Memory B cell (primary cell): ENCODE results near the gene SLC16A2.

Experiments used
- ATAC-seq: fragments of 150-1000 bp; cut with Tn5 transposase; 2 replicates; pipeline ENCODE4 v1.10.0; 2021; ENCODE audit warnings: low read depth, mild to moderate bottlenecking, moderate library complexity
- DNase-seq, 2 donors: peaks; one replicate each; pipeline ENCODE4 v3.0.0; 2022; ENCODE audit warnings: low spot score in 2 of 2
- H3K27ac Mint-ChIP-seq: one replicate; pipeline ENCODE4 v1.8.0; 2022; ENCODE audit warnings: mild to moderate bottlenecking, moderate library complexity, mixed read lengths
- H3K27me3 Mint-ChIP-seq: one replicate; pipeline ENCODE4 v1.8.0; 2022; ENCODE audit warnings: mixed read lengths
- H3K36me3 Mint-ChIP-seq: one replicate; pipeline ENCODE4 v1.8.0; 2022; ENCODE audit warnings: mild to moderate bottlenecking, mixed read lengths
- H3K4me1 Mint-ChIP-seq: one replicate; pipeline ENCODE4 v1.8.0; 2022; ENCODE audit warnings: mixed read lengths
- H3K4me3 Mint-ChIP-seq: one replicate; pipeline ENCODE4 v1.8.0; 2022; ENCODE audit warnings: mild to moderate bottlenecking, moderate library complexity, mixed read lengths
- H3K9me3 Mint-ChIP-seq: one replicate; pipeline ENCODE4 v1.8.0; 2022; ENCODE audit warnings: mixed read lengths

Gene SLC16A2

GRCh38 chrX:74525116-74525515 is 103.8 kb downstream of the SLC16A2 start:
- Mint-ChIP-seq H3K9me3 (no peaks in the 10 kb centered on the region), H3K4me1 (no peaks in the 10 kb centered on the region), H3K4me3 (no peak overlapping the region), H3K27ac (no peak overlapping the region), H3K27me3 (no peaks in the 10 kb centered on the region), H3K36me3 (no peaks in the 10 kb centered on the region)
- DNase-seq (no peak), ATAC-seq (no peak)

DNA sequence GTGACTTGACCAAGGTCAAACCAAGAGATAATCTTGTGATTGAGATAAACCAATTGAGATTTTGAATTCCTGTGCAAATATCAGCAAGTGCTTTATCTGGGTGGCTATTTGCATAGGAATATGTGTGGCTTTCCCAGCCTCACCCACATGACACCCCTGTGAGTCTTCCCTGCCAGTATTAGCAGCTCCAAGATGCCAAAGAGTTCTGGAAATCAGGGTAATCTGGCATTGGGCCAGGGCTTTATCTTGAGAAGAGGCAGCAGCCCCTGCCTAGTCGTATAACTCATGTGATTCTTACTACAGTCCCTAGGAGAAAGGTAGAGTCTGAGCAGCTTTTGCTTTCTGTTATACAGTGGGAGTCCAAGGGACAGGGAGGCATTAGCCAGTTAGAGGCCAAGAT is 105.5 kb downstream of the SLC16A2 start:
- Mint-ChIP-seq H3K27me3 (no peaks in the 10 kb centered on the region), H3K36me3 (no peaks in the 10 kb centered on the region), H3K4me3 (no peak overlapping the region), H3K4me1 (no peaks in the 10 kb centered on the region), H3K9me3 (no peaks in the 10 kb centered on the region), H3K27ac (no peak overlapping the region)
- DNase-seq (no peak), ATAC-seq (no peak)

DNA sequence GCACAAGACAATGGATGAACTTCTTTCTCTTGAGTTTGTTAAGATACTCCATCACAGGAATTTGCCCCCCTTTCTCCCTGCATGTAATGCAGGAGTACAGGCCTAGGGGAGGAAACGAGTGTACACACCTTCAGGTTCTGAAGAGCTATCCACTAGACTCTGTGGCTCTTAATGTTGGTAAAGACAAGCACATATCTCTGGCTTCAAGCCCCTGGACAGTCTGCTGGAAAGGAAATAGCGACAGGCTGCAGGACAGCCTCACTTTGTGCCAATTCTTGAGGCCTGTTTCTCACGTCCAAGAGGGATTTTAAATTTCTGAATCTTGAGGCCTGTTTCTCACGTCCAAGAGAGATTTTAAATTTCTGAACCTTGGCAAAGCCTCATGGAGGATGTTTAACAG is 106.1 kb downstream of the SLC16A2 start:
- H3K9me3 Mint-ChIP-seq = no peaks in the 10 kb centered on the region
- no peaks in the 10 kb centered on the region for H3K27me3 Mint-ChIP-seq
- no peak overlapping the region for H3K4me3 Mint-ChIP-seq
- no peak overlapping the region for H3K27ac Mint-ChIP-seq
- DNase-seq (no peak), ATAC-seq (no peak)
- H3K36me3 Mint-ChIP-seq = no peaks in the 10 kb centered on the region
- H3K4me1 Mint-ChIP-seq = no peaks in the 10 kb centered on the region

DNA sequence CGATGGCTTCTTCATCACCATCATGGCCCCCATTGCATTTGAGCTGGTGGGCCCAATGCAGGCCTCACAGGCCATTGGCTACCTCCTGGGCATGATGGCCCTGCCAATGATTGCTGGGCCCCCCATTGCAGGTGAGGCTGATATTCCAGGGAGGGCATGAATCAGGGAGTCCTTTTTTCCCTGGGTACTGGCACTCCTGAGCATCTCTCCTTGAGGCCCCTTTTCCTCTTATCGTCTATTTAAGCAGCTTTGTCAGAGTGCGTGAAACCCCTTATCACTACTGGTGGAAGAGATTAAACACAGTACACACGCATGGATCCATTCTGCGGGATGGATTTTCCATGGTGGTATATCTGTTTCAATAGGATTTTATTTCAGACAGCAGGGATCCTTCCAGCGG is 108.0 kb downstream of the SLC16A2 start:
- H3K4me3 Mint-ChIP-seq = no peak overlapping the region
- no peaks in the 10 kb centered on the region for H3K36me3 Mint-ChIP-seq
- no peaks in the 10 kb centered on the region for H3K9me3 Mint-ChIP-seq
- DNase-seq (no peak), ATAC-seq (no peak)
- H3K27ac Mint-ChIP-seq = no peak overlapping the region
- H3K27me3 Mint-ChIP-seq = no peaks in the 10 kb centered on the region
- H3K4me1 Mint-ChIP-seq = no peaks in the 10 kb centered on the region

GRCh38 chrX:74531081-74531480 is 109.8 kb downstream of the SLC16A2 start:
- ATAC-seq = no peak
- Mint-ChIP-seq H3K36me3 (no peaks in the 10 kb centered on the region), H3K4me1 (peaks cover 5% of the 10 kb centered on the region), H3K27me3 (no peaks in the 10 kb centered on the region), H3K9me3 (no peaks in the 10 kb centered on the region), H3K4me3 (no peak overlapping the region), H3K27ac (no peak overlapping the region)
- DNase-seq = no peak

- H3K4me3 Mint-ChIP-seq = no peak overlapping the region
- H3K9me3 Mint-ChIP-seq = no peaks in the 10 kb centered on the region
- peaks cover 10% of the 10 kb centered on the region for H3K4me1 Mint-ChIP-seq
- H3K36me3 Mint-ChIP-seq = no peaks in the 10 kb centered on the region
- ATAC-seq (peak; percentile 26), DNase-seq (no peak)
- H3K27ac Mint-ChIP-seq = peak overlapping the region; percentile 58
- no peaks in the 10 kb centered on the region for H3K27me3 Mint-ChIP-seq
These were observed 113.3 kb downstream of the SLC16A2 start for GRCh38 chrX:74534569-74535038.

DNA sequence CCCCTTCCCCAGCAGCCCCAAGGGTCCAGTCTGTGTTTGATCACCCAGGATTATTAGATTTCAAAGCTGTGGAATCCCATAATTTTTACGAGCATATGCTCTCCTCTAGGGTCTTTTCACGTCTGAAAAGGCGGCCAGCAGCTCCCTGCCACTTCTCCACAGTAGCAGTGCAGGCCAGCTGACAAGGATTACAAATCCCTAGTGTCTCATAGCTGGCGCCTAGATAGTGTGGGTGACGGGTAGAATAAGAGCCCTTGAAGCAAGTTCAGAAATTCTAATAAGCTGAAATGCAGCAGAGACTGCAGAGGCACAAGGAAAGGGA is 113.8 kb downstream of the SLC16A2 start:
- Mint-ChIP-seq H3K27me3 (no peaks in the 10 kb centered on the region), H3K4me3 (no peak overlapping the region), H3K27ac (peak overlapping the region; percentile 58), H3K36me3 (no peaks in the 10 kb centered on the region), H3K9me3 (no peaks in the 10 kb centered on the region), H3K4me1 (peaks cover 10% of the 10 kb centered on the region)
- ATAC-seq (no peak), DNase-seq (no peak)

DNA sequence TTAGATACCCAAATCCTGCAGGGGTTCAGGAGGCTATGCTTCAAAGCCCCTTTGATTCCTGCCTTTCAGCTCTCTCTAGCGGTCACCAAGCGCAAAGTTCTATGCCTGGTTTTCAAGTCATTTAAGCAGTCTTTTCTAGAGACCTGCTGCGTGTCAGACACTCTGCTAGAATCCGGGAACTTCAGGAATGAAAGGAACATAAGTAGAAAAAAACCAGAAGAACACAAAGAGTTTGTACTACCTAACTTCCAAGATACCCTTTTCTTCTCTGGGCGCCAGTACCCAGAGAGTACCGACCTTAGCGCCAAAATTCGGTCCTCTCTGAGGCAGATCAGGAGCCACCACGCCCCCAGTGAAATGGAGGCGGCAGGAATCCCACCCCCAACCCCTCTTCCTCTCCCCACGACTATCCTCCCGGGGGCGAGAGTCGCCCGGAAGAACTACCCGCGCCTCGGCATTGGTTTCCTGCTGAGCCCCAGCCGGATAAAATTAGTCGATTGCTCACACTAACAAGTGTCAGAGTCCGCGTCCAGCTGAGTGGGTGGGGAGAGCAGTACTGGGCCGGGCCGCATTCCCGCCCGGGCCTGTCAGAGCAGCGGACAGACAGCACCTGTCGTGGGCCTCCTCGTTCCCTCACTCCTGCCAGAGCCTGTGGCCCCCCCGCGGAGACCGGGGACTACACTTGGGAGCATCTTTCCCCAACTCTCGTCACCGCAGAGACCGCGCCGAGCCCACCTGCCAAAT is 114.3 kb downstream of the SLC16A2 start:
- Mint-ChIP-seq H3K36me3 (no peaks in the 10 kb centered on the region), H3K9me3 (no peaks in the 10 kb centered on the region), H3K27me3 (no peaks in the 10 kb centered on the region), H3K4me3 (peak overlapping the region; percentile 85), H3K4me1 (peaks cover 10% of the 10 kb centered on the region), H3K27ac (peak overlapping the region; percentile 58)
- DNase-seq (no peak), ATAC-seq (peak; percentile 48)

- Mint-ChIP-seq H3K27ac (no peak overlapping the region), H3K36me3 (no peaks in the 10 kb centered on the region)
These were observed 115.0 kb downstream of the SLC16A2 start for GRCh38 chrX:74536152-74536831.

GRCh38 chrX:74536832-74537371 is 115.6 kb downstream of the SLC16A2 start:
- Mint-ChIP-seq H3K27ac (no peak overlapping the region), H3K36me3 (no peaks in the 10 kb centered on the region), H3K27me3 (no peaks in the 10 kb centered on the region), H3K4me3 (peak overlapping the region; percentile 85), H3K4me1 (peaks cover 10% of the 10 kb centered on the region), H3K9me3 (no peaks in the 10 kb centered on the region)
- DNase-seq = no peak
- peak; percentile 16 for ATAC-seq

More at GRCh38 chrX:74536152-74536831, 115.0 kb downstream of the SLC16A2 start:
- peak overlapping the region; percentile 85 for H3K4me3 Mint-ChIP-seq
- ATAC-seq (peak; percentile 65), DNase-seq (peak in 1 of 2 donors; percentile 22)
- H3K27me3 Mint-ChIP-seq = no peaks in the 10 kb centered on the region
- no peaks in the 10 kb centered on the region for H3K9me3 Mint-ChIP-seq
- peaks cover 10% of the 10 kb centered on the region for H3K4me1 Mint-ChIP-seq

DNA sequence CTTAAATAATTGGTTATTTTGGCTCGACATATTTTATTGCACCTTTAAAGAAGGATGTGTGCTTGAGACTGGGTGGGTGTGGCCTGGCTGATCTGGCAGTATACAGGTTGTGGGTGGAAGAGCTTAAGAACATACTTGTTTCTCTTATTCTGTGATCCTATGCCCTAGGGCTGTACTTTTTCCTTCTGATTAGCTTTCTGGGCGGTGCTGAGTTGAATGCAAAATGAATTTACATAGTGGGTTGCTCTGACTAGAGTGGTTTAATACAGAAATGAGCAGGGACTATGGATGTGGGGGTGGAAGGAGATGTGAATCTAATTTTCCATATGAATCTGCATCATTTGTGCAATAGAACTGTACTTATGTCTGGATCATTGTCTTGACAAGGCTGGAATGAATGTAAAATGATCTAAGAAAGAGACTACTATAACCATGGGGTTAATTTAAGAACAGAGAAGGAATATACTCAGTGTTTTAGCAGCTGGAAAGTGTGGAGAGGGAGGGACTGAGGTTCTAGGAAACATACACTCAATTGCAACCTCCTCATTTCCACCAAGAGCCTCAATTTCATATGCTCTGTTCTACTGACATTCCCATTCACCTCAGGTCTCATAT is 119.4 kb downstream of the SLC16A2 start:
- Mint-ChIP-seq H3K9me3 (no peaks in the 10 kb centered on the region), H3K27me3 (no peaks in the 10 kb centered on the region), H3K36me3 (no peaks in the 10 kb centered on the region), H3K4me3 (no peak overlapping the region), H3K4me1 (peaks cover 5% of the 10 kb centered on the region), H3K27ac (no peak overlapping the region)
- DNase-seq = no peak
- no peak for ATAC-seq

GRCh38 chrX:74545880-74546523 is 124.7 kb downstream of the SLC16A2 start:
- H3K36me3 Mint-ChIP-seq = no peaks in the 10 kb centered on the region
- no peaks in the 10 kb centered on the region for H3K27me3 Mint-ChIP-seq
- no peak overlapping the region for H3K27ac Mint-ChIP-seq
- H3K9me3 Mint-ChIP-seq = no peaks in the 10 kb centered on the region
- no peak overlapping the region for H3K4me3 Mint-ChIP-seq
- no peak for ATAC-seq
- H3K4me1 Mint-ChIP-seq = peaks cover 5% of the 10 kb centered on the region
- DNase-seq = no peak

GRCh38 chrX:74546984-74547383 is 125.7 kb downstream of the SLC16A2 start:
- Mint-ChIP-seq H3K27ac (no peak overlapping the region), H3K9me3 (no peaks in the 10 kb centered on the region), H3K4me3 (no peak overlapping the region), H3K27me3 (no peaks in the 10 kb centered on the region), H3K4me1 (peaks cover 5% of the 10 kb centered on the region), H3K36me3 (no peaks in the 10 kb centered on the region)
- no peak for ATAC-seq
- no peak for DNase-seq

GRCh38 chrX:74550295-74550802 is 129.1 kb downstream of the SLC16A2 start:
- no peaks in the 10 kb centered on the region for H3K27me3 Mint-ChIP-seq
- no peak overlapping the region for H3K27ac Mint-ChIP-seq
- H3K36me3 Mint-ChIP-seq = no peaks in the 10 kb centered on the region
- H3K9me3 Mint-ChIP-seq = no peaks in the 10 kb centered on the region
- DNase-seq (peak; percentile 80 to 88), ATAC-seq (peak; percentile 96)
- peak overlapping the region; percentile 54 for H3K4me3 Mint-ChIP-seq
- peaks cover 5% of the 10 kb centered on the region for H3K4me1 Mint-ChIP-seq
